ENCODE data around the gene STRIT1.
"Not testable (repeated sequence)": the region's sequence is repeated elsewhere in the genome, so short reads cannot be mapped to it uniquely, and the experiment has no call there.

The STRIT1 gene

DNA sequence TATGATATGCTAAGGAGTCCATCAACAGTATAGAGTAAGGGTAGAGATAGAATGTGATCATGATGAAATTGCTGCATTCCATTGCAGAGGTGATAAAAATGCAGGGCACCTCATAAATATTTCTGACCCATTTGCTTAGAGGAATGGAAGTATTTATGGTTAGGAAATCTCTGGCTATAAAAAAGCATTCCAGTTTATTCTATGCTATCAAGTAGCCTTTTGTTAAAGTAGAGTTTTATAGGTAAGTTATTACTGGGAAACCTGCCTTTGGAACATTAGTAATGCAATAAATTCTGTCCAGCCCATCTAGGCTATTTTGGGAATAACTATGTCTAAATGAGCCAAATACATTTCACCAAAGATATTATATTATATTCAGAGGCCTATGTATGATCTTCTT is 19.8 kb upstream of the STRIT1 start:
- no peak for DNase-seq (ENCODE audit: low read depth in 2 of 2)

DNA sequence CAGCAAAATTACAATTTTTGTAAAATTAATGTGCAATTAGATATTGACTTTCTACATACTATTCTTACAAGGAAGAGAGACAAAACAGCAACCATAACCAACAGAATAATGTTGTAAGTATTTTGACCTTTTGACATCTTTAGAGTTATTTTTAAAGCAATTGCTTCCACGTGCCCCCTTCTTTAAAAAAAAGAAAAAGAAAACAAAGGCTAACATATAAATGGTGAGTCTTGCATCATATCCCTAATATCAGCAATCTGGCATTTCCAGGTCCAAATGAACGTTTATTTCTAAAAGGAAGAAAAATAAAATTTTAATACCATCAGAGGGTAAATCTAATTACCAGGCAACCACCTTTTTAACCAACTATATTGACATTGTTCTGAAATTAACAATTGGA is 19.3 kb upstream of the STRIT1 start:
- DNase-seq (ENCODE audit: low read depth in 2 of 2), result no peak

DNA sequence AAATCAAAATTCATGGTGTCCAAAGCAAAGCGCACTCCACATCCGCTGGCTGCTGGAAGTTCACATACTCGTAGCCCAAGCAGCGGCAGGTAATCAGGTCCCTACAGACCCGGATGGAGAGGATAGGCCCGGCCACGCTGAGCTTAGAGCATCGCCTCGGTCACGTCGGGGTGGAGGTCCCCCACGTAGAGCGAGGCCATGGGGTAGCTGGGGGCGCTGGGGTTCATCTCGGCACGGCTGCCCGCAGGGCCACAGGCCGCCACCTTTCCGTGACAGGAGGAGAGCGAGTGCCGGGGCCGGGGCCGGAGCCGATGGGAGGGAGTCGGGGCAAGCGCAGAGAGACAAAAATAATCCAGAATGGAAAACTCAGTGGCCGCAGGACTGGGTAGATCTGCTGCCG is 16.1 kb upstream of the STRIT1 start:
- no peak for DNase-seq (ENCODE audit: low read depth in 2 of 2)

DNA sequence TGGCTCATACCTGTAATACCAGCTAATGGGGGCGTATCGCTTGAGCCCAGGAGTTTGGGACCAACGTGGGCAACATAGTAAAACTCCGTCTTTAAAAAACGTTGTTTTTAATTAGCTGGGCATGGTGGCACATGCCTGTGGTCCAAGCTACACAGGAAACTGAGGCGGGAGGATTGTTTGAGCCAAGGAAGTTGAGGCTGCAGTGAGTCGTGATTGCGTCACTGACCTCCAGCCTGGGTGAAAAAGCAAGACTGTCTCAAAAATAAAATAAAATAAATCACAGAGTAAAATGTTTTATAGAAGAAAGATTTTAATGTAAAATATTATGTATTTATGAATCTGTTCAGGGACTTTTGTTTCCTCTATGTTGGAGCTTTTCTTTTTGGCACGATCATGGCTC is 15.3 kb upstream of the STRIT1 start:
- no peak for DNase-seq (ENCODE audit: low read depth in 2 of 2)

DNA sequence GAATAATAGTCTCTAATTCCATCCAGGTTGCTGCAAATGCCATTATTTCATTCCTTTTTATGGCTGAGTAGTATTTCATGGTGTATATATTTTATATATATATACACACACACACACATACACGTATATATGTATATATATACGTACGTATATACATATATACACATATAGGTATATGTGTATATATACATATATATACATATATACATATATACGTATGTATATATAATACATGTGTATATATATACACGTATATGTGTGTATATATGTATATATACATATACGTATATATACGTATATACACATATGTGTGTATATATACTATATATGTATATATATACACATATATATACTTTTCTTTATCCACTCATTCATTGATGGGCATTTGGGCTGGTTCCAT is 13.7 kb upstream of the STRIT1 start:
- no peak for DNase-seq (ENCODE audit: low read depth in 2 of 2)

DNA sequence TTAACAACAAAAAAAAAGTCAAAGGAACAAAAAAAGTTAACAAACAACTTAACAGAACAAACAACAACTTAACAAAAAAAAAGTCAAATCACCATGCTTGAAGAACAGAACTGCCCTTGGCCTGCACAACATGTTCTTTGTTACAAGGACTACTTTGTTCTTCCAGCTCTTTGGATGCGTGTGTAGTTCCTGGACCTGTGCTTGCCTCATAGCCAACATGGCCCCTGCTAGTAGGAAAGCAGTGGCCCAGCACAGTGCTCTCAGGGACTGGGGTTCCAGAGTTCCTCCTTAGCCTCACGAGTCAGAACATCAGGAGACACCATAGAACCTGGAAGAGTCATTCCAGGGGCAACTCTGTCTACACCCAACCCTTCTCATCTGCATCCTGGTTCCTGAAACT is 10.9 kb upstream of the STRIT1 start:
- no peak for DNase-seq (ENCODE audit: low read depth in 2 of 2)

DNA sequence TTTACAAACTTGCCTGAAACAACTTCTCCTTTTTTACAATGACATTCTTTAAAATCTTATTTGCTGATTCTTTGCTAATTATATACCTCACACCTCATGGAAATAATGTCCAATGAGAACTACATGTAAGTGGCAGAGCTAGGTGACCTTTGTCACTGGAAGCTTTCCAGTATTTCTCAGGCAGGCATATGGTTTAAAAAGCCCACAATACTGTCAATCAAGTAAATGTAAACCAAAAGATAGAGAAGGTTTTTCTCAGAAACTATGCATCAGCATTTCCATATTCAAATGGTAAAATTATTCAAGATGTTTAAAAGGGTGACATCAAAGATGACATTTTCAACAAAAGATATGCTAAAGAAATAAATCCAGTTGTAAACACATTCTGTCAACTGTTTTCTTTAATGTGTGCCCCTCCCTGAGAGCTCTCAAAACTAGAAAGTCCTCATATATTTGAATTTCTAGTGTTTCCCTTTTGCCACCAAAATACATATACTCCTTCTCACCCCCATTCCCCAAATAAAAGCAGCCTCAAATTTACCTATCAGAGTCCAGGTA is 10.1 kb upstream of the STRIT1 start:
- DNase-seq (ENCODE audit: low read depth in 2 of 2), result no peak

DNA sequence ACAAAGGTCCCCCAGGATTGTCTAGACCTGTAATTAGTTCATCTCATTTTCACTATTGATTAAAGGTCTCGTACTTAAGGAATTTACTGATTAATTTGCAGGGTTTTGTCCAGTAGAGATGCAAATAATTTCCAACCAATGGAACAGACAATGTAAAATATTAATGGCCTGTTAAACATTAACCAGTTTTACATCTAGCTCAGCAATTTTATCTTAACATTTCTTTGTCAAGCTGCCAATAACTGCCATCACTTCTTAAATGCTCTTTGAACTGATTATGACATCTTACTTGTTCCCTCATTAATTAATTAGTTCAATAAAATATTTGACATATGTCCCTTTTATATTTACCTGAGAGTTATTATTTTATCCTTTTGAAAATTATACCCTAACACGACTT is 9.4 kb upstream of the STRIT1 start:
- DNase-seq (ENCODE audit: low read depth in 2 of 2), result no peak

DNA sequence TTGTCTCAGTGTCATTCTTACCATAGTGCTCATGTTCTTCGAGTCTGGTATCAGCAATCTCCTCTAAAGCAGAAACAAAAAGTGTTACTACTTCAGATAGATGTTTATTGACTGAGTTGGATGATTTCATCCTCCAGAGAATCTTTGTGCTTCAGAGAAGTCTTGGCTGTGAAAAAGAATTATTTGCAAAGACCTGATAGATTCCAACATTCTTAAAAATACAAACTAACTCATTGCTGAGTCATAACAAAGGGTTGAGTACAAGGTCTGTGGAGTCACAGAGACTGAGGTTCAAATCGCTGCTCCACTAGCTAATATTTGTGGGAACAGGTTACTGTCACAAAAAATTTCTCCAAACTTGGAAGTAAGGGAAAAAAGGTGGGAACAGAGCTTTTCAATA is 9.0 kb upstream of the STRIT1 start:
- DNase-seq (ENCODE audit: low read depth in 2 of 2), result no peak

DNA sequence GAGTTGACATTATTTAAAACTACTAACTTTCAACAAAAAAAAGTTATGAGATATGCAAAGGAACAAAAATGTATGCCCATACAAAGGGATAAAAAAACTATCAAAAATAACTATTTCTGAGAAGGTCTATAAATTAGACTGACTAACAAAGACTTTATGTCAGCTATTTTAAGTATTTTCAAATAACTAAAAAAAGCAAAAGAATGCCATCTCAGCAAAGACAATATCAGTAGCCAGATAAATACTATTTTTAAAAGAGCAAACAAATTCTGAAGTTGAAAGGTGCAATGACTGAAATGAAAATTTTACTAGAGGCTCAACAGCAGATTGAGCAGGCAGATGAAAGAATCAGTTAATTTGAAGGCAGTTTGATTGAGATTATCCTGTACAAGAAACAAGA is 3.6 kb upstream of the STRIT1 start:
- no peak for DNase-seq (ENCODE audit: low read depth in 2 of 2)

DNA sequence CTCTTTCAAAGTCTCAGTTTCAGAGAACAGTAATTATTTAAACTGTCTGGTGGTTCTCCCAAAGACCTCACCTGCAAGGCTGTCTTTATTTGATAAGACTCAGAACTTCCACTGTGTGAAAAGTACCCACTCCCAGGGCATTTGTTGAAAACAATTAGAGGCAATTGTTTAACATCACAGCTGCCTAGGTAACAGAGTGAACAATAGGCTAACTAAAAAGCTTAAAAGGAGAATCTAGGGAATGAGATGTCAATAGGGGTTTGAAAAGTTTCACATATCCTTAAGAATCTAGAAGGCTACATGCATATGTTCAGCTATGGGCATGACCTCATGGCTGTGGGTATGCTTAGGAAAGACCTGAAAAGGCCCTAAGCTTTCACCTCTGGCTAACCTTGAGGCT is 2.9 kb upstream of the STRIT1 start:
- no peak for DNase-seq (ENCODE audit: low read depth in 2 of 2)

DNA sequence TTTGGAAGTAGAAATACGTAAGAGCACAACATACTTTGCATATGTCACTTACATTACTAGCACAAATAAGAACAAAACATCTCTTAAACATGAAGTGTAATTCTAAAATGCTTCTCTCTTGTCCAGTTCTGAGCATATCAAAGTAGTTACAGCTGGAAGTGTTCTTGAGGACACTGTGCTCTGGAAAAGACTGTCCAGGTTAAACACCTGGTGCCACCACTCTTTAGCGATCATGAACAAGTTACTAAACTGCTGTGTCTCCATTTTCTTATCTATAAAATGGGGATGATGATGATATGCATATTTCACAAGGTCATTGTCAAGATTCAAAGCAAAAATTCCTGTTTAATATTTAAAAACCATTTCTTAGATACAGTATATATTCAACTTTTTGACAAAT is 790 bp downstream of the STRIT1 start:
- DNase-seq (ENCODE audit: low read depth in 2 of 2), result no peak

DNA sequence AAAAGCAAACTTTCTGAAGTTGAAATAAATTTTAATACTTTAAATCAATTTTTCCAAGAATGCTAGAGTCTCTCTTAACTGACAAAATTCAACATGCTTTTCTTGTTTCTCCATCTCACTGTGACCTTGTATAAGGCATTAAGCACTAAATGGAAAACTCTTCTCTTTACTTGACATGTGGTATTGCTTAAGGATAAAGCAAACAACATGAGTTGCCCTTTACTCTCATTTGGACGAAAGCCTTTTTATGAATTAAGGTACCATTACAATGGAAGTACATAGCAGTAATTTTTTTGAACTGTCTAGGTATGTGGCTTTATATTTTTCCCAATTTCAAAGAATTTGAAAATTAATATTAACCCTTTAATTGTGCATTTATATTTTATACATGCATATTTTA is 1.4 kb downstream of the STRIT1 start:
- no peak for DNase-seq (ENCODE audit: low read depth in 2 of 2)

DNA sequence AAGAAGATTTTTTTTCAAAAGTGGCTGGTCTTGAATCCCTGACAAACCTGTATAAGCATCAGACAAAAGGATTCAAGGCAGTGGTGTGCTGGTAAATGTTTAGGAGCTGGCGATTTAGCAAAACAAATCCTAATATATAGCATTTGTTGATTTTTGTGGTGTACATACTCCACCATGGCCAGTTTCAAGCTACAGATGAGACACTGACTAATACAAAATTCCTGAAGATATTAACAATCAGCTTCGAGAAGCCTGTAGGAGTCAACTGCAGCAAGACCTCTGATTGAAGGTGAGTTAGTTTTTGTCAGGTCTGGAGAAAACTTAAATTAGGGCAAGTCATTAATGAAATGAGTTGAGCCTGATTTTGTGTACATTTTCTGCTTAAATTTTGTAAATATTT is 6.7 kb downstream of the STRIT1 start:
- DNase-seq (ENCODE audit: low read depth in 2 of 2), result no peak

DNA sequence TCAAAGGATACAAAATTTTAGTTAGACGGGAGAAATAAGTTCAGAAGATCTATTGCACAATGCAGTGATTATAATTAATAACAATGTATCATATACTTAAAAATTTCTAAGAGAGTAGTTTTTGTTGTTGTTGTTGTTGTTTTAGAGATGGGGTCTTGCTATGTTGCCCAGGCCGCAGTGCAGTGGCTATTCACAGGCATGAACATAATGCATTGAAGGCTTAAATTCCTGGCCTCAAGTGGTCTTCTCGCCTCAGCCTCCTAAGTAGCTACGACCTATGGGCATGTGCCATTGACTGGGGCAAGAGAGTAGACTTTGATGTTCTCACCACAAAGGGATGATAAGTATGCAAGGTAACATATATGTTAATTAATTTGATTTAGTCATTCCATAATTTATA is 7.5 kb downstream of the STRIT1 start:
- no peak for DNase-seq (ENCODE audit: low read depth in 2 of 2)

DNA sequence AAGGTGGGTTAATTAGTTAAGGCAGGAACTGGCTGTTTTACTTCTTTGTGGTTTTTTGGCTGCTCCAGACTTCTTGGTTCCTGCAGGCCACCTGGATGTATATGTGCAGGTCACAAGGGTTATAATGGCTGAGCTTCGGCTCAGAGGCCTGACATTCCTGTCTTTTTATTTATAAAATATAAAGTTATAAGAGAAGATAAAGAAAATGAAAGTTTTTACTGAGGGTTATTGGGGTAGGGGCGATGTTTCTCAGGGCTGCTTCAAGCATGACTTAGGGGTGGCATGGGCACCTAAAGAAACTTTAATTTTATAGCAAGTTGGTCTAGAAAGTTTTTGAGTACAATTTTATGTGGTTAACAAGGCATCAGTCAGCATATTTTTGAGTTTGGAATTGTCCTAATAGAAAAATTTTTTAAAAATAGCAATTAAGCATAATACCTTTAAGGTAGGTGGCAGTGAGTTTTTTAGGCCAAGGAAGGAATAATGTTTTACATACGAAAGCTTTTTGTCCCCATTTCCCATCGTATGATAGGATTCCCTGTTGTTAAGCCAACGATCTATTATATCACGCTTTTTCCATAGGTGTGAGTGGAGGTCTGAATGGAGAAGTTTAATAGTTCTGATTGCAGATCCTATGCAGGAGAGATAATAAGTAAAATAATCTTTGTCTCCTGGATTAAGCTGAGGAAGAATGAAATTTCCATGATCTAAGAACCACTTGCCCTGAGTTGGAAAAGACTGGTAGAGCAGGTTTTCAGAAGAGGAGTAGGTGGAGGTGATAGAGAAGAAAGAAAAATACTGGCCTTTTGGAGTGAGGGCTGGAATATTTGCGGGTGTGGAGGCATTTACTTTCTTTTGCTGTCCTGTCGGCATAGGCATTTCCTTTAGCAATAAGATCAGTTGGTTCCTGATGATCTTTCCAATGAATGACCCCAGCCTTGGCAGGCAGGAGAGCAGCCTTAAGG is 10.1 kb downstream of the STRIT1 start:
- no peak for DNase-seq (ENCODE audit: low read depth in 2 of 2)

DNA sequence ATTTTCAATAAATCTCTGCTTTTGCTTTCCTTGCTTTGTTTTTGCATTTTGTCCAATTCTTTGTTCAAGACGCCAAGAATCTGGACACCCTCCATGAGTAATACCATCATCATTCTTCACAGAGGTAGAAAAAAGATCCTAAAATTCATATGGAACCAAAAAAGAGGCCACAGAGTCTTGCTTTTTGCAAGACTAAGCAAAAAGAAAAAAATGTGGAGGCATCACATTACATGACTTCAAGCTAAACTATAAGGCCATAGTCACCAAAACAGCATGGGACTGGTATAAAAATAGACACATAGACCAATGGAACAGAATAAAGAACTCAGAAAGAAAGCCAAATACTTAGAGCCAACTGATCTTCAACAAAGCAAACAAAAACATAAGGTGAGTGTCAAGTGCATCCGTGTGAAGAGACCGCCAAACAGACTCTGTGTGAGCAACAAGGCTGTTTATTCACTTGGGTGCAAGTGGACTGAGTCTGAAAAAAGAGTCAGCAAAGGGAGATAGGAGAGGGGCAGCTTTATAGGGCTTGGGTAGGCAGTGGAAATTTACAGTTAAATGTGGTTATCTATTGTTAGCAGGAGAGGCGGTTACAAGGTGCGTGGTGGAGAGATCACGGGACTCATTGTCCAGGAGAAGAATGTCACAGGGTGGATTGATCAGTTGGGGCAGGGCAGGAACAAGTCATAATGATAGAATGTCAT is 10.9 kb downstream of the STRIT1 start:
- no peak for DNase-seq (ENCODE audit: low read depth in 2 of 2)

DNA sequence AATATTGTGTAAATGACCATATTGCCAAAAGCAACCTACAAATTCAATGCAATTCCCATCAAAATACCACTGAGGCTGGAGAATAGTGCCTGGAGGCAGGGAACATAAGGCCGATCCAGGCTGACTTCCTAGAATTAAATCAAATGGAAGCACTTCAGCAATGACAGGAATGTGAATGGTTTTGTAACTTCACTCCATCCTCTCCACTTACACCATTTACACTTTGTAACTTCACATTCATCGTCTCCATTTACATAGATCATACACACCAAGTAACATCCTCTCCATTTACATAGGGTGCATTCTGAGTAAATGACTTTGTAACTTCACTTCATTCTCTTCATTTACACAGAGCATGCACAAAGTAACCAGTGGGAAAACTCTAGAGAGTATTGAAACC is 11.6 kb downstream of the STRIT1 start:
- no peak for DNase-seq (ENCODE audit: low read depth in 2 of 2)

DNA sequence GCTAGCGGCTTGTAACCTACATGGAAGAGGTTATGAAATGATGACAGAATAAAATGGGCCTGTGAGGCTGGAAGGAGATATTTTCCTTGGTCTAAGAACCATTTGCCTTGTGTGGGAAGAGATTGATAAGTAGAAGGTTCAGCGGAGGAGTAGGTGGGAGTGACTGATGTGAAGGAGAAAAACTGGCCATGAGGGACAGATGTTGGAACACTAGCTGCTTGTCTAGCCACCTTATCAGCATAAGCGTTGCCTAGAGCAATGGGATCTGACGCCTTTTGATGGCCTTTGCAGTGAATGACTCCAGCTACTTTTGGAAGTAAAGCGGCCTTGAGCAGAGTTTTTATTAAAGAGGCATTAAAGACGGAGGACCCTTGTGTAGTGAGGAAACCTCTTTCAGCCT is 17.4 kb downstream of the STRIT1 start:
- DNase-seq (ENCODE audit: low read depth in 2 of 2), result not testable (repeated sequence)

DNA sequence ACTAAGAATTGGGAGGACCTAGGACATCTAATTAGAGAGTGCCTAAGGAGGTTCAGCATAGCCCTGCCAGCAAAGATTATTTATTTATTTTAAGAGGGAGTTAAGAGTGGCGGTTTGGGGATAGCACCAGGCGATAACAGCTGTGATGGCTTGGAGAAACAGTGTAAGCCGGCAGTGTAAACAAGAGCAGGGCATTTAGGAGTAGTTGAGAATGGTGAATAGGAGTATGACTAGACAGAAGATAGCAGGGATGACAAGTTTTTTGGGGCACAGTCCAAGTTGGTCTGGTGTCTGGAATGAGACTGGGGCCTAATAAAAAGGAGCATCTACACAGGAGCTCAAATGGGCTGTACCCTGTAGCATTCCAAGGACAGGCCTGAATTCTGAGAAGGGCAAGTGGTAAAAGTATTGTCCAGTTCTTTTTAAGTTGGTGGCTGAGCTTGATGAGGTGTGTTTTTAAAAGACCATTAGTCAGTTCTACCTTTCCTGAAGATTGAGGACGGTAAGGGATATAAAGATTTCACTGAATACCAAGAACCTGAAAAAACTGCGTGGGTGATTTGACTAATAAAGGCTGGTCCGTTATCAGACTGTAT is 18.2 kb downstream of the STRIT1 start:
- not testable (repeated sequence) for DNase-seq (ENCODE audit: low read depth in 2 of 2)

DNA sequence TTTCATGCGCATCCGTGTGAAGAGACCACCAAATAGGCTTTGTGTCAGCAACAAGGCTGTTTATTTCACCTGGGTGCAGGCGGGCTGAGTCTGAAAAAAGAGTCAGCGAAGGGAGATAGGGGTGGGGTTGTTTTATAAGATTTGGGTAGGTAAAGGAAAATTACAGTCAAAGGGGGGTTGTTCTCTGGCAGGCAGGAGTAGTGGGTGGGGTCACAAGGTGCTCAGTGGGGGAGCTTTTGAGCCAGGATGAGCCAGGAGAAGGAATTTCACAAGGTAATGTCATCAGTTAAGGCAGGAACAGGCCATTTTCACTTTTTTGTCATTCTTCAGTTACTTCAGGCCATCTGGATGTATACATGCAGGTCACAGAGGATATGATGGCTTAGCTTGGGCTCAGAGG is 19.0 kb downstream of the STRIT1 start:
- DNase-seq (ENCODE audit: low read depth in 2 of 2), result not testable (repeated sequence)

DNA sequence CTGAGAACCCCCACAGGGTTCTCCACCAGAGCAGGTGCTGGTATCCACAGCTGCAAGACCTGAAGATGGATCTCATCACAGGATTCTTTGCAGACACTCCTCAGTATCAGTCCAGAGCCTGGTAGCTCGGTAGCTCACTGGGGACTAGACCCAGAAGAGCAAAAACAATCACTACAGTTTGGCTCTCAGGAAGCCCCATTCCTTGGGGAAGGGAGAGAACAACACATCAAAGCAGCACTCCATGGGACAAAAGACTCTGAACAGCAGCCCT is 22.2 kb downstream of the STRIT1 start:
- no peak for DNase-seq (ENCODE audit: low read depth in 2 of 2)
